Hypothalamus (tissue), 51 donors: ENCODE data around the gene IL32.

ENCODE experiments used
- DNase-seq, 51 donors: peaks; one replicate each; lab custom pipeline; 2025; lab: John Stamatoyannopoulos, UW

Gene IL32

DNA sequence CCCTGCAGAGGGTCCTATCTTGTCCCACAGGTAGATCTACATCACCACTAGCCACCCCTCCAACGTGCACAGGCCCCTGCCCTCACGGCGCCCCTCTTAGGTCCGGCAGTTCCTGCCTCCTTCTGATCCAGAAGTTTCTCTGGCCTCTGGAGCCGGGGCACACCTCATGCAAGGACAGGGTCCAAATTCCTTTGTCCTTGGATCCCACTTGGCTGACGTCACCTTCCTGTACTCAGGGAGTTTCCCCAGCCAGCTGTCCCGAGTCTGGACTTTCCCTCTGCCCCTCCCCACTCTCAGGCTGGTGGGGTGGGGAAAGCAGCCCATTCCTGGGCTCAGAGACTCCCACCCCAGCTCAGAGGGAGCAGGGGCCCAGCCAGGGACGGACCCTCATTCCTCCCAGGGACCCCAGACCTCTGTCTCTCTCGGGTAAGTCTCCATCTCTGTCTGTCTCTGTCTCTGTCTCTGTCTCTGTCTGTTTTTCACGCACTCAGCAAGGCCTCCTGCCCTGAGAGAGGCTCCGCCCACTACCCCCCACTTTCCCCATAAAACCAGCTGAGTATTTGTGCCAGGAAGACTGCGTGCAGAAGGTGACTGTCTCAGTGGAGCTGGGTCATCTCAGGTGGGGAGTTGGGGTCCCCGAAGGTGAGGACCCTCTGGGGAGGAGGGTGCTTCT lies at the start of gene IL32:
Gene IL32, plus strand, starts transcription at position 572 of the 673 bp plus-strand sequence. CDS start 172 bp downstream, outside the sequence.
- DNase-seq: no peak

DNA sequence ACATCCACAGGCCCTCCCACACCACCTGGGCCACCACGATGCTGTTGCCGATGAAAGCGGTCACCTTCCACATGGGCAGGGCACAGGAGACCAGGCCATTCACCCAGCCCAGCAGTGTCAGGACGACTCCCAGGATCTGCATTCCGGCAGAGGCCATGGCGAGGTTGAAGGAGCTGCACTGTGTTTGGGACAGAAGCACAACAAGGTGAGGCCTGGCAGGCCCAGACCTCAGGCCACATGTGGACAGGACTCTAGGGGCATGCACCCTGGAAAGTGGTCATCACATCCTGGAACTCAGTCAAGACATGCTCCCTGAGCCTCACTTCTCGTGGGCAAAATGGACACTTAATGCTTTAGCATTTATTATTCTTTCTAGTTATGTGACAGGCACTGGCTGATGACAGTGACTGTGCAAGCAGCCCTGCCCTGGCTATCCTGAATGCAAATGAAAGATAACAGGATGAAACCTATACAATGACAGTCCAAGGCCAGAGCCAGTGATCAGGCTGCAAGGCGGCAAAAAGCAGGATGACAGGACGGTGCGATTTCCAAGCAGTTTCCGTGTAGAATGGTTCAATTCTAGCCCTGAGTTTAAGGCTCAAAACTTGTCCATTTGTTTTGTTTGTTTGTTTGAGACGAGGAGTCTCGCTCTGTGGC lies 49.4 kb upstream of the IL32 start:
- no peak for DNase-seq

DNA sequence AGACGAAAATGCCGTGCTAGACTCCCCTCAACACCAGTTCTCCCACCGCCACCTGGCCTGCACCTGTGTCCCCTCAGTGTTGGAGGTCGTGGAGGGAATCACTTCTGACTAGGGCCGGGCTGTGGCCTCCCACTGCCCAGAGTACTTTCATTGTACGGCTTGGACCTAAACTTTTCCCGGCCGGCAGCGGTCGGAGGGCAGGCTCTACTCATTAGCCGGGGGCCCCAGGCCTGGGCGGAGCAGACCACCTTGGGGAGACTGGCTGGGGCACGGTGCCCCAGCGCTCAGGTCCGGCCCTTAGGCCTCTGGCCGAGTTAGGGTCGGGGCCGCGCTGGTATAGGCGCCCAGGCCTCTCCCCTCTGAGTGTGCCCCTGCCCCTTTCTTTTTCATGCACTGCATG lies 48.1 kb upstream of the IL32 start:
- no peak for DNase-seq

DNA sequence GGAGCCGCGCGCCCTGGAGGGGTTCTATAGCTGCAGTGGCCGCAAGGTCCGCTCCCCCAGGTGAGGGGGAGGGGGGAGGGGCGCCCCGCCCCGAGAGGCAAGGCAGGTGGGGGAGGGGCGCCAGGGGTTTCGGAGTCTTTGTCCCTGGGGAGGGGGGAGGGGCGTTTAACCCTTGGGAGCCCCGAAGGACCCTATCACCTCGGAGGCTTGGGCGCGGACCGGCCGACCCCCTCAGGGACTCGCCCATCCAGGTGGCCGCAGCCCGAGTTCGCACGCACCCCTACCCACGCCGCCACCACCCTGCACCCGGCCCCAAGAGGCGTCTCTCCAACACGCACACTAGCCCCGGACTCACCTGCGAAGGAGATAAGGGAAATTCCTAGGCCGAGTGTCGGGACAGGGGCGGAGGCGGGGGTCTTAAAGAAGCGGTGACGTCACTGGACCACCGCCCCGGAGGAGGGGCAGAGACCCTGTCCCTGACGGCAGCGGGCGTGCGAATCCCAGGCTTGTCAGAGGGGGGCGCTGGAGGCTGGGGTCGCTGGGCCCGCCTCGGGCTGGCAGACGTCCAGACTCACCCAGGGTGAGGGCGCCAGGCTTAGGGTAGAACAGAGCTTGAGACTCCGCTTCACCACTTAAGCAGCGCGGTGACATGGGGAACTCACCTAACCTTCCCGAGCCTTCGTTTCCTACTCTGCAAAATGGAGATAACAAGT lies 47.5 kb upstream of the IL32 start, which contains the start of gene CLDN6:
Gene CLDN6, minus strand, starts transcription at position 390 of the 713 bp plus-strand sequence. CDS start 2,162 bp downstream, outside the sequence.
- no peak for DNase-seq

DNA sequence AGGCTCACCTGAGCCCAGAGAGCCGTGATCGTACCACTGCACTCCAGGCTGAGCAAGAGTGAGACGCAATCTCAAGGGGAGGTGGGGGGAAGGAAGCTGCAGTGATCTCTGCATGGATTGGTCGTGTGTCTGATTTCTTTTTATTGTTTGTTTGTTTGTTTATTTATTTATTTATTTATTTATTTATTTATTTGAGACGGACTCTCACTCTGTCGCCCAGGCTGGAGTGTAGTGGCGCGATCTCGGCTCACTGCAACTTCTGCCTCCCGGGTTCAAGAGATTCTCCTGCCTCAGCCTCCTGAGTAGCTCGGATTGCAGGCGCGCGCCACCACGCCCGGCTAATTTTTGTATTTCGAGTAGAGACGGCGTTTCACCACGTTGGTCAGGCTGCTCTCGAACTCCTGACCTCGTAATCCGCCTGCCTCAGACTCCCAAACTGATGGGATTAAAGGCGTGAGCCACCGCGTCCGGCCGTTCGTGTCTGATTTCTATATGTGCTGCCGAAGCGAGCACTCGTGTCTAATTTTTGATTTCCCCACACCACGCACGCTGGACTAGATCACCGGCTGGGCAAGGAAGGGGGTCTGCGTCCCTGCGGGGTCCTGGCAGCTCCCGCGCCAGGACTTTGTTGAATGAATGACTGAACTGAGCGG lies 45.7 kb upstream of the IL32 start:
- no peak for DNase-seq

DNA sequence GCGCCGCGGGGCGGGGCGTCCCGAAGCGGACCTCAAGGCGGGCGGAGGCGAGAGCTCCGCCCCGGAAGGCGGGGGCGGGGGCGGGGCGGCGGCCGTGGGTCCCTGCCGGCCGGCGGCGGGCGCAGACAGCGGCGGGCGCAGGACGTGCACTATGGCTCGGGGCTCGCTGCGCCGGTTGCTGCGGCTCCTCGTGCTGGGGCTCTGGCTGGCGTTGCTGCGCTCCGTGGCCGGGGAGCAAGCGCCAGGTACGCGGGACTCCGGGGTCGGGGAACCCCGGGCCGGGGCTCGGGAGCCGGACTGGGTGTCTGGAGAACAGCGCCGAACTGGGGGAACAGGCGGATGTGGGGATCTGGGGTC lies 45.2 kb upstream of the IL32 start, which contains the start of gene TNFRSF12A:
Gene TNFRSF12A, plus strand, starts transcription at position 122 of the 357 bp plus-strand sequence. Its CDS starts 30 bp downstream, at position 152.
- DNase-seq: peak in 36 of 51 donors; percentile 7 to 67 (median 36)

GRCh38 chr16:3020604-3021448 lies 44.6 kb upstream of the IL32 start:
- peak in 30 of 51 donors; percentile 3 to 78 (median 34) for DNase-seq

- DNase-seq: peak in 22 of 51 donors; percentile 6 to 63 (median 31)
Measured at GRCh38 chr16:3021449-3022207, 43.8 kb upstream of the IL32 start.

DNA sequence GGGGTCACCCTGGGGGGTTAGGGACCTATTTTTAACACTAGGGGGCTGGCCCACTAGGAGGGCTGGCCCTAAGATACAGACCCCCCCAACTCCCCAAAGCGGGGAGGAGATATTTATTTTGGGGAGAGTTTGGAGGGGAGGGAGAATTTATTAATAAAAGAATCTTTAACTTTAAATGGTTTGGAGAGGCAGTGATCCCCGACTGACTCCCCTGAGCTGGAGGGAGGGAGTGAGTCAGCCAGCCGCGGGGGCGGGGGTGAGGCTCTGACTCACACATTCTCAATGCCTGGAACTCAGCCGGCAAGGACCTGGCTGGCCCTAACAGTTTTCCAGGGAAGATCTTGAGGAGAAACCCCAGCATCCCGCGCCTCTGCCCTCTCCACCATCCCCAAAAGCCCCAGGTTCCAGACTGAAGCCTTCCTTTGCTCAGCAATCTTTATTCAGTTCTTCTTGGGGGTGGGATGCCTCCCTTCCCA lies 43.2 kb upstream of the IL32 start:
- DNase-seq: peak in 35 of 51 donors; percentile 8 to 86 (median 30)

DNA sequence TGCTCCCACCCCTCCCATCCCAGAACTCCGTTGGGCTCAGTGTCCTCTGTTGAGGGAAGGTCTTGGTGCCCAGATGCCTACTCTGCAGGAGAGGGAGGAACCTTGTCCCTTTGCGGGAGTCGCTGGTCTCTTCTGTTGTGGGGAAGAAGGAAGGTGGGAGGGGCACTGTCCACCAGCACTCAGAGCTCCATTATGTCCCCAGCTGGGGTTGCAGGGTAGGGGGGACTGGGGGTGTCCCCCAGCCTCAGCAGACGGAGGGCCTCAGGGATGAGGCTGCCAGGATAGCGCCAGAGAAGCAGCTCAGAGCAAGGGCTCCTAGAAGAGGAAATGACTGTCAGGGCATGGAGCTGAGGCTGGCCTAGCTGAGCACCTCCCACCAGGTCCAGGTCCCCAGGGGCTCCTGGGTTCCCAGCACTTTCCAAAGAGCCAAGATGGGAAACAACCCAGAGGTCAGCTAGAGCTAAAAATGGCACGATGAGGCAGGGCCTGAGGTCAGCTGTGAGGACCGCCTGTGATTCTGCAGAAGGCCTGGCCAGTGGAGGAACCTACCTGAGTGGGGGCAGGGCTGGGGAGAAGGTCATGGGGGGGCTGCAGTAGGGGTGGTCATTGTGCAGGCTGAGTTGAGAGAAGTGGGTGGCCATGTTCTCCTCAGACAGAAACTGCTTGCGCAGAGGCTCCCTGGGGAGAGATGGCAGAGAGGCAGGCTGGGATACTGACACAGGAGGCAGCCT lies 42.6 kb upstream of the IL32 start:
- peak in 4 of 51 donors; percentile 32 to 60 (median 38) for DNase-seq

DNA sequence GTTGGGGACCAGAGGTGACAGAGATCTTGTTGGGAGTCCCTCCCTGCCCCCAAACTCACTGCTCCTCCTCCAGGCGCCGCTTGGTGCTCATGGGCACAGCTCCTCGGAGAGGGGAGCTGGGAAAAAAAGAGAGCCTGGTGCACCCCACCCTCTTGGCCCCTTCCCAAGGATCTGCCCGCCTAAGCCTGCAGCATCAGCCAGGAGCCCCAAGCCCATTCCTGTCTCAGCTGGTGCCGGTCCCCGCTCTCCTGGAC lies 42.1 kb upstream of the IL32 start:
- peak in 18 of 51 donors; percentile 33 to 67 (median 52) for DNase-seq

DNA sequence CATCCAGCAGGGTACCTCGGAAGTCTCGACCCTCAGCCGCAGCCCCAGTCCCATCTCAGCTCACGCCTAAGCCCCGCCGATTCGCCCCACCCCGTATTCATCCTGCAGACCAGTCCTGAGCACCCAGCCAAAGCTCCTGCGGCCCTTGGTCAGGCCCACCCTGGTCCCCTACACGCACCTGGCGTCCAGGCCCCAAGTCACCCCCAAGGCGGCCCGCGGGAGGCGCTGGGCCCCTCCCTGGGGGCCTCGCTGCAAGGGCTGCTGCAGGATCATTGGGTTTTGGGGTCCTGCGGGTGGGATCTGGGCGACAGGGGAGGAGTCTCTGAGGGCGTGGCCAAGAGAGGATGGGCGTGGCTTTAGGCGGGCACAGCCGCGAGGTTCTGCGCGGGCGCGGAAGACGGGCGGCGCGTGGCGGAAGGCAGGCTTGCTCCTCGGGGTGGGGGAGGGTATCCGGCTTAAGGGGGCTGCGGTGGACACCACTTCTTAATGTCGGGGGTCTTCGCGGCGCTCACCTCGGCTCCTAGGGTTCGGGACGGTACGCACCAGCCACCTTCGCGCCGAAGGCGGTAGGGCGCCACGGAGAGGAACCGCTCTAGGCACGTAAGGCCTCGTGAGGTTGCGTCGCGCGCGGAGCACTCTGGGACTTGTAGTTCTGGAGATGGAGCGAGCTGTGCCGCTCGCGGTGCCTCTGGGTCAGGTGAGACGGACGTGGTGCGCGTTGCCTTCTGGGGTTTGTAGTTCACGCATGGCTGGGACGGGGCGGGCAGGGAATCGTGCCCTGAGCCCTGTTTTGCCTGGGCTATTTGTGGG lies 41.6 kb upstream of the IL32 start, which contains the start of the genes HCFC1R1 and THOC6:
Gene HCFC1R1, minus strand, starts transcription at position 274 of the 810 bp plus-strand sequence. Its CDS starts 1 bp downstream, at position 273.
Gene THOC6, plus strand, starts transcription at position 367 of the 810 bp plus-strand sequence. Its CDS starts 292 bp downstream, at position 659.
- DNase-seq: peak; percentile 63 to 99 (median 94)

- no peak for DNase-seq
Measured at GRCh38 chr16:3025032-3026002, 40.1 kb upstream of the IL32 start.

- DNase-seq: no peak
Measured at GRCh38 chr16:3026003-3026378, 39.4 kb upstream of the IL32 start.

DNA sequence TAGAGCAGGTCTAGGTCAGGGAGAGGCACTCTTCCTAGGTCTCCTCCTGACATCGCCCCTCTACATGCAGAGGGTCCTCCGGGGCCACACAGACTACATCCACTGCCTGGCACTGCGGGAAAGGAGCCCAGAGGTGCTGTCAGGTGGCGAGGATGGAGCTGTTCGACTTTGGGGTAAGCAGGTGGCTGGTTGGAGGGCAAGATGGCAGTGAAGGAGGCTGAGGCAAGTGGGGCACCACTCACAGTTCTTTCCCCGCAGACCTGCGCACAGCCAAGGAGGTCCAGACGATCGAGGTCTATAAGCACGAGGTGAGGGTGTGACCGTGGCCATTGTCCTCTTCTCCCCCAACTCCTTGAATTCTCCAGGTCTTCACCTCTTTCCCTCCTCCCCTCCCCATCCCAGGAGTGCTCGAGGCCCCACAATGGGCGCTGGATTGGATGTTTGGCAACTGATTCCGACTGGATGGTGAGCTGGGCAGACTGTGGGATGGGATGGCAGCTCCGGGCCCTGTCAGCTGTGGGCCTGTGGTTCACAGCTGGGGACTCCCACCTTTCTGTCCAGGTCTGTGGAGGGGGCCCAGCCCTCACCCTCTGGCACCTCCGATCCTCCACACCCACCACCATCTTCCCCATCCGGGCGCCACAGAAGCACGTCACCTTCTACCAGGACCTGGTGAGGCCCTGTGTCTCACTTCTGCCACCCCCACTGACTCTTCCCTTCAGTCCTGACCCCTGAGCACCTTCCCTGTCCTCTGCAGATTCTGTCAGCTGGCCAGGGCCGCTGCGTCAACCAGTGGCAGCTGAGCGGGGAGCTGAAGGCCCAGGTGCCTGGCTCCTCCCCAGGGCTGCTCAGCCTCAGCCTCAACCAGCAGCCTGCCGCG lies 38.6 kb upstream of the IL32 start:
- no peak for DNase-seq
